Measurements from ENCODE around the gene BID. TPM values are rescaled to one million over a fixed set of nuclear protein-coding genes. Genes with fewer than 3 reads are reported as not detected.
"Not testable (repeated sequence)": the region's sequence is repeated elsewhere in the genome, so short reads cannot be mapped to it uniquely, and the experiment has no call there.

The BID gene
- total RNA-seq, 1 experiment from 2014 or later: 23.2 TPM

GRCh38 chr22:17698948-17699347 is 75.3 kb downstream of the BID start:
- no peak overlapping the region for H2BK15ac ChIP-seq (ENCODE audit: low read depth, low read length)
- no peak overlapping the region for H2BK20ac ChIP-seq (ENCODE audit: low read depth, low read length, poor library complexity, severe bottlenecking)
- H3K79me1 ChIP-seq (ENCODE audit: insufficient read depth, low read depth, low read length, poor library complexity, severe bottlenecking): no peaks in the 10 kb centered on the region
- Mint-ChIP-seq H3K9me3 (no peaks in the 10 kb centered on the region), H3K27me3 (ENCODE audit: low read depth) (no peaks in the 10 kb centered on the region), H3K4me3 (no peak overlapping the region), H3K36me3 (ENCODE audit: insufficient read depth in 1 of 3, low read depth in 3 of 3) (peaks cover 6 to 9% (median 8%) of the 10 kb centered on the region in 3 experiments), H3K27ac (peak overlapping the region in 2 of 3 experiments; percentile 21 to 26; a peak in 3 of 7 replicates), H3K4me1 (peaks cover 16 to 17% of the 10 kb centered on the region in 2 experiments)
- no peaks in the 10 kb centered on the region for H4K20me1 ChIP-seq (ENCODE audit: control insufficient read depth, insufficient read depth, insufficient read length)
- H3K4ac ChIP-seq (ENCODE audit: low read depth, low read length): no peak overlapping the region
- H3K27me3 ChIP-seq (ENCODE audit: insufficient read depth, low read length): no peaks in the 10 kb centered on the region
- no peak overlapping the region for H3K4me2 ChIP-seq (ENCODE audit: insufficient read depth, insufficient read length, low read length)
- no peak overlapping the region for H3K14ac ChIP-seq (ENCODE audit: insufficient read depth, low read length)
- peaks cover 5% of the 10 kb centered on the region; the same call in 1 of the 2 replicates for H3K4me1 ChIP-seq (ENCODE audit: insufficient read depth, low read length)
- H2AFZ ChIP-seq (ENCODE audit: low read length): no peak overlapping the region
- no peak overlapping the region for H3K9ac ChIP-seq (ENCODE audit: extremely low read depth, insufficient read length, low read length)
- no peaks in the 10 kb centered on the region for H3K9me3 ChIP-seq (ENCODE audit: control insufficient read depth, low read depth, low read length)
- no peak overlapping the region for H4K8ac ChIP-seq (replicated peaks; ENCODE audit: insufficient read length, low read depth, low read length)
- no peak overlapping the region for H4K5ac ChIP-seq (ENCODE audit: insufficient read length, low read depth, low read length)
- no peak for TF ChIP-seq CTCF (conservative IDR thresholded peaks at IDR 0.05)
- no peak overlapping the region for H3T11ph ChIP-seq (ENCODE audit: low read length)
- no peak overlapping the region for H3K23ac ChIP-seq (ENCODE audit: insufficient read length, low read depth, low read length)
- H3K79me2 ChIP-seq (ENCODE audit: insufficient read depth, low read length): no peaks in the 10 kb centered on the region
- no peak overlapping the region for H3K18ac ChIP-seq (ENCODE audit: insufficient read length, low read depth, low read length)
- H3K56ac ChIP-seq (ENCODE audit: insufficient read length, low read depth, low read length): no peak overlapping the region
- no peak overlapping the region for H2BK5ac ChIP-seq (ENCODE audit: insufficient read length, low read length)
- H4K91ac ChIP-seq (ENCODE audit: insufficient read length, low read depth, low read length): no peak overlapping the region
- no peak overlapping the region for H2BK12ac ChIP-seq (ENCODE audit: insufficient read length, low read depth, low read length)
- no peak overlapping the region for H2BK120ac ChIP-seq (ENCODE audit: low read depth, low read length, poor library complexity, severe bottlenecking)
- H3K23me2 ChIP-seq (ENCODE audit: insufficient read length, low read depth, low read length, poor library complexity, severe bottlenecking): no peaks in the 10 kb centered on the region
- no peak overlapping the region for H3K27ac ChIP-seq (ENCODE audit: insufficient read length, low read depth, low read length)
- no peak overlapping the region for H2AK5ac ChIP-seq (ENCODE audit: insufficient read length, low read length)
- no peak for DNase-seq

- H2BK20ac ChIP-seq (ENCODE audit: low read depth, low read length, poor library complexity, severe bottlenecking); H3K27me3 Mint-ChIP-seq (ENCODE audit: low read depth); H2BK12ac ChIP-seq (ENCODE audit: insufficient read length, low read depth, low read length); H2AK5ac ChIP-seq (ENCODE audit: insufficient read length, low read length); H3K4ac ChIP-seq (ENCODE audit: low read depth, low read length); H3K4me3 Mint-ChIP-seq; DNase-seq; H3K23me2 ChIP-seq (ENCODE audit: insufficient read length, low read depth, low read length, poor library complexity, severe bottlenecking); H2BK15ac ChIP-seq (ENCODE audit: low read depth, low read length); H2AFZ ChIP-seq (ENCODE audit: low read length); H3K79me2 ChIP-seq (ENCODE audit: insufficient read depth, low read length); H3K27me3 ChIP-seq (ENCODE audit: insufficient read depth, low read length); H4K91ac ChIP-seq (ENCODE audit: insufficient read length, low read depth, low read length); H3K9me3 Mint-ChIP-seq; H2BK5ac ChIP-seq (ENCODE audit: insufficient read length, low read length); H4K20me1 ChIP-seq (ENCODE audit: control insufficient read depth, insufficient read depth, insufficient read length); H3K18ac ChIP-seq (ENCODE audit: insufficient read length, low read depth, low read length); H2BK120ac ChIP-seq (ENCODE audit: low read depth, low read length, poor library complexity, severe bottlenecking); H3K4me1 ChIP-seq (ENCODE audit: insufficient read depth, low read length); H3K9ac ChIP-seq (ENCODE audit: extremely low read depth, insufficient read length, low read length); H3T11ph ChIP-seq (ENCODE audit: low read length); H3K23ac ChIP-seq (ENCODE audit: insufficient read length, low read depth, low read length); H3K27ac ChIP-seq (ENCODE audit: insufficient read length, low read depth, low read length); H3K4me2 ChIP-seq (ENCODE audit: insufficient read depth, insufficient read length, low read length); H4K5ac ChIP-seq (ENCODE audit: insufficient read length, low read depth, low read length); H3K36me3 Mint-ChIP-seq (ENCODE audit: insufficient read depth in 1 of 3, low read depth in 3 of 3); H3K56ac ChIP-seq (ENCODE audit: insufficient read length, low read depth, low read length); H3K14ac ChIP-seq (ENCODE audit: insufficient read depth, low read length); H3K79me1 ChIP-seq (ENCODE audit: insufficient read depth, low read depth, low read length, poor library complexity, severe bottlenecking); H4K8ac ChIP-seq (replicated peaks; ENCODE audit: insufficient read length, low read depth, low read length); H3K9me3 ChIP-seq (ENCODE audit: control insufficient read depth, low read depth, low read length): not testable (repeated sequence)
- WGBS (ENCODE audit: extremely low coverage, insufficient read length, low lambda C conversion rate): no CpG with 5 or more reads among the region's 3 CpGs
- Mint-ChIP-seq H3K4me1 (peaks cover 16 to 17% of the 10 kb centered on the region in 2 experiments), H3K27ac (peak overlapping the region in 1 of 3 experiments; percentile 21; a peak in 1 of 7 replicates)
Observed at GRCh38 chr22:17698276-17698675, 76.0 kb downstream of the BID start.

Data from H9 (cell line).